Stimulated activated CD4-positive, alpha-beta T cell treated with anti-CD3 and anti-CD28 coated beads, Interleukin-4, amount 100 ng/mL, for 4 hours (primary cell): ENCODE measurements around the gene ID2.

Experiments
- DNase-seq, 2 experiments: peaks; one replicate each; pipeline ENCODE4 v3.0.0-alpha.2; 2020

The ID2 gene

DNA sequence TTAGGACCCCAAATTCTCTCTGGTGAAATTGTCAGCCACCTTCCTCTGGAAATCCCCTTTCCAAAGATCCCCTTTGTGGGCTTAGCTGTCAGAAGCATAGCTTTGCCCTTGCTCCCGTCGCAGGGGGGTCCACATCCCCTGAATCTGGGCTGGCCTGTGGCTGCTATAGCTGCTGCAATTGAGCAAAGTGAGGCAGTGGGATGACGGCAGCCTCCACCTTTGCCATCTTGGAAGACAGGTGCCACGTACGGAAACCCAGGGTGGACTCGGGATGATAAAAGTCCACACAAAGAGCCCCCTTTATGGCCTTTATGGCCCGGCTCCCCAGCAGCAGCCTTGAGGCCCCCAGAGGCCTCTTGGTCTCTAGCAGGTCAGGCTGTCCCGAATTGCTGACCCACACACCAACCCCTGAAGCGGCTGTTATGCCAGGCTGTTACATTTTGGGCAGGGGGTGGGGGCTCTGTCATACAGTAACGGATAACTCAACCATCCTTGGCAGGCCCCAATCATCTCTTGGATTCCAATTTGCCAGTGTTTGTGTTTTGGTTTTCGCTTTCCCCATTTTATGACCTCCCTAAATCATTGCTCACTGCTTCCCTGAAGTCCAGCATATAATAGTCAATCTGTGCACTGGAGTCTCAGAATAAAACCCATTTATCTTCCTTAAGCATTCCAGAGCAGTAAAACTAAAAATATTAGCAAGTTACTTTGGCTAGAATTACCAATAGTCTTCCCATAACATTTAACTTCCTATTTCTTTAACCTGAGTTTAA, 33.2 kb upstream of the ID2 start:
- DNase-seq: no peak

GRCh38 chr2:8649718-8650117, 32.1 kb upstream of the ID2 start:
- no peak for DNase-seq

DNA sequence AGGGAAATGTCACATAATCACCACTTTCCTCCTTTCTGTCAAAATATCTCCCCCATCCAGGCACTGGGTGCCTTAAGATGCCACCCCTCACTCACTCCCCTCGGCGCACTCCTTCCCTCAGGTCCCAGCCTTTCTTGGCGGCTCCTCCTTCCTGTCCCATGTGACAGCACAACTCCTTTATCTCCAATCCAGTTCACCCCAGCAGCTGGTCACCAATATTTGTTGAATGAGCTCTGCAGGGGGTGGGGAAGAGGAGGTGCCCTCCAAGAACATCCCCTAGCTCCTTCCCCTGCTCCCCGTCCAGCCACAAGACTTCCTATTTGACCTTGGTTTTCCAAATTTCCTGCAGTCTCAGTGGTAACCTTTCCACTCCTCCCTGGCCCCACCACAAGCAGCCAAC, 31.6 kb upstream of the ID2 start:
- no peak for DNase-seq

- no peak for DNase-seq
These were observed 29.0 kb upstream of the ID2 start for GRCh38 chr2:8652774-8653426.

GRCh38 chr2:8653485-8653884, 28.4 kb upstream of the ID2 start:
- no peak for DNase-seq

DNA sequence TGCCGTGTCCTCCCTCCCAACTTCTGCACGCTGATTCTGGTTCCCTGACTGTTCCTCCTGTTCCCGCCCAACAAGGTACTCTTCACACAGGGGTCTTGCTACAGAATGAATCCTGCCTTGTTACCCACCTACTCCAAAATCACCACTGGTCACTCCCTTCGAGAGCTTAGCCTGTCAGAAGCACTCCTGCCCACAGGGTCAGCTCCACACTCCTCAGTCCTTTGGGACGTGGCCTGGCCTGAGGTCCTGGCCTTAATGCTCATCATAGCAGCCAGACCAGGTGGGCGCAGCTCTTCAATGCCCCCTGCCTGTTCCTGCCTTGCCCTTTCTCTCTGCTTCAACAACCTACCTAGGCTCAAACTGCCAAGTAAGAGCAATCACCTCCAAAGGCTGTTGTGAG, 27.8 kb upstream of the ID2 start:
- DNase-seq: no peak

- DNase-seq: no peak
These were observed 27.4 kb upstream of the ID2 start for GRCh38 chr2:8654483-8654882.

GRCh38 chr2:8656160-8656641, 25.7 kb upstream of the ID2 start:
- no peak for DNase-seq

DNA sequence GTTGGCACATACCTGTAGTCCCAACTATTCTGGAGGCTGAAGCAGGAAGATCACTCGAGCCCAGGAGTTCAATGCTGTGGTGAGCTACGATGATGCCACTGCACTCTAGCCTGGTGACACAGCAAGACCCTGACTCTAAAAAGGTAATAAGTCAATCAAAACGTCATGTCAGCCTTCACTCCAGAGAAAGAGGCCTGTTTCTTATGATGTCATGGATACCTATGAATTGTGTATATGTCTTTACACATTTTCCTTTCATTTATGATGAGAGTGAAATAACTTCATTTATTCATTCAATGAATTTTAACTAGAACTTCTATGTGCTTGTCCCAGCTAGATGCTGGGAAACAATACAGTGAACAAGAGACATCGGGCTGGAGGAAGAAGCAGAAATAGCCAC, 25.0 kb upstream of the ID2 start:
- DNase-seq: no peak

- DNase-seq: no peak
These were observed 24.3 kb upstream of the ID2 start for GRCh38 chr2:8657423-8658062.

GRCh38 chr2:8658064-8658862, 23.6 kb upstream of the ID2 start:
- no peak for DNase-seq

DNA sequence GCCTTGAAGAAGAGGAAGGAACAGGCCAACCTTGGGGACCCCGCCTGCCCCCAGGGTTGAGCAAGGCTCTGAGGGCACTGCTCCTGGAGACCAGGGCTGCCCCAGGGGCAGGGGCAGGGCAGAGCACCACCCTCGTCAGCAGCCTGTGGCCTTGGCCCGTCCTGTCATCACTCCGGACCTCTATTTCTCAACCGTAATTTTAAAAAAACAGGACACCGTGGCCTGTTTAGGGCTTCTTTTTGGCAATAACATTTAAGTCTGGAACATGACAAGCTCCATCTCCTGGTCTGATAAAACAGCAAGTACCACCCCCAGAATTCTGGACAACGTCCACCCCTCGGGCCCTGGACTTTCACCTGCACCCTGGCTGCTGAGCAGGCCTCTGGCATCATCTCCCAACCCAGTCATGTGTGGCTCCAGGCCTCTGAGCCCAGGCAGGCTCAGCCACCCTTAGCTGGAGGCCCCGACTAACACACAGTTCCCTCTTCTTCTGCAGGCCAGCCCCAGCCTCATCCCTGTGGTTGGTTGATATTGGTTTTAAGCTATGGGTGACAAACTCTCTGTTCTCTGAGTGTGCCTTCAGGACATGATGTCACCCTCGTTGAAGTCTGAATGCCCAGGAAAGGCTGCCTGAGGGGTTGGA, 22.6 kb upstream of the ID2 start:
- DNase-seq: no peak

- no peak for DNase-seq
These were observed 21.9 kb upstream of the ID2 start for GRCh38 chr2:8659735-8660492.

GRCh38 chr2:8661235-8661634, 20.6 kb upstream of the ID2 start:
- no peak for DNase-seq

DNA sequence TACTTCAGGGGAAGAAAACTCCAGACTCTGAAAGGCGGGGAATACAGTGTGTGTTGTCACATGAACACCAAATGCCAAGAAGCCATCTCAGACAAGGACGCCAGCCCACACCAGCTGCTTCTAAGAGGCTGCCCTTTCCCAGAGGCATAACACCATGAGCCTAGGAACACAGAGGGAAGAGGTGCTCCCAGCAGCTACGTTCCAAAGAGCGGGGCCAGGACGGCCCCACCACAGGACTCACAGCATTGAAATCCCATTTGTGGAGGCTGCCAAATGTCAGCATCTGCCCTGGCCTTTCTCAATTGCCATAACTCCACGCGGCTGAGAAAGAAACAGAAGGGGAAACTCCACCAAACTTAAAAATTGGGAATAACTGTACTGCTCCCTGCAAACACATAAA, 20.1 kb upstream of the ID2 start:
- DNase-seq: no peak

- no peak for DNase-seq
These were observed 19.5 kb upstream of the ID2 start for GRCh38 chr2:8662239-8662879.

- DNase-seq: no peak
These were observed 17.9 kb upstream of the ID2 start for GRCh38 chr2:8663997-8664396.

- no peak for DNase-seq
These were observed 15.3 kb upstream of the ID2 start for GRCh38 chr2:8666581-8666980.

GRCh38 chr2:8667896-8668512, 13.9 kb upstream of the ID2 start:
- DNase-seq: no peak

DNA sequence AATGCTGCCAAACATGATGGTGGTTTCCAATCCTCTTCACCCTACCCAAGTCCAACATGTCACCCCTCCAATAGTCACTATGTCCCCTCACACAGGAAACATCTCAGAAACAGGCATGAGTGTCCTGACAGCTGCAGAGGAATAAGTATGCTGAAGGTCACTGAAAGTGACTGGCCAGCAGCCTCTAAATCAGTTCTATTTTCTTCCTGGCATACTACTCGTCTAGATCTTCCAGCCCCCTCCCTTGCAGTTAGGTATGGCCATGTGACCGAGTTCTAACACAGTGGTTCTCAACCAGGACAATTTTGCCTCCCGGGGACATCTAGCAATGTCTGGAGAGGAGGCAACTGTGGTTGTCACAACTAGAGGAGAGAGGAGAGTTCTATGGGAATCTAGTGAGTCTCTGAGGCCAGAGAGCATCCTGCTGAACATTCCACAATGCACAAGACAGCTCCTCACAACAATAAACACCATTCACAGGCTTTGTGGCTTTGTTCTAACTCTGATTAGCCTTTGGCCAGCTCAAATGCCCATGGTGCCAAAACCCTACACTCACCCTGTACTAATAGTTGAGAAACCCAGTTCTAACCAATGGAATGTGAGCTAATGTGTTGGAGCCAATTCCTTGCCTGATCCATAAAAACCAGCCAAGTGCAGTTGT, 12.6 kb upstream of the ID2 start:
- no peak for DNase-seq
